Measurements from ENCODE around the gene MOGAT2.

DNA sequence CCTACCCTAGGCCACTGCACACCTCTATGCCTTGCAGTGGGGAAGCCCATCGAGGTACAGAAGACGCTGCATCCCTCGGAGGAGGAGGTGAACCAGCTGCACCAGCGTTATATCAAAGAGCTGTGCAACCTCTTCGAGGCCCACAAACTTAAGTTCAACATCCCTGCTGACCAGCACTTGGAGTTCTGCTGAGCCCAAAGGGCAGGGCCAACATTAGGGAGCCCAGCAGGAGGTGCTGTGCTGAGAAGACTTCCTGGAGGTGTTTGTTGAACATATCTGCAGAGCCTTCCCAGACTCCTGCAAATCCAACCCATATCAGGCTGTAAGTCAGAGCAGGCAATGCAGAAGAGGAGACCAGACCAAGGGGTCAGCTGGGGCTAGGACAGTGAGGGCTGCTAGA, 13.5 kb downstream of the MOGAT2 start:
- TF ChIP-seq BHLHE40 (IDR thresholded peaks at IDR 0.05; ENCODE audit: low read length): no peak
- no peak for TF ChIP-seq NR3C1 (CRISPR knock-in tag; IDR thresholded peaks at IDR 0.05)
- no peak for TF ChIP-seq POLR2AphosphoS5 (IDR thresholded peaks at IDR 0.05; ENCODE audit: low read depth, low read length)
- no peak for TF ChIP-seq ZNF24 (IDR thresholded peaks at IDR 0.05)
- no peak for TF ChIP-seq EHMT2 (IDR thresholded peaks at IDR 0.05; ENCODE audit: borderline replicate concordance, low read depth, low read length)
